Smooth muscle cell (in vitro differentiated cells): ENCODE measurements around the gene PPP1R1B. TPM values are rescaled to one million over a fixed set of nuclear protein-coding genes. Genes with fewer than 3 reads are reported as not detected.

Experiments used
- DNase-seq: peaks from one replicate; lab custom pipeline; 2025; ENCODE audit not compliant: unreplicated experiment; lab: John Stamatoyannopoulos, UW
- H2AFZ ChIP-seq: fragments of 200-600 bp; sonication (generic); 2 replicates; pipeline ENCODE4 v1.6.0; 2016; ENCODE audit warnings: antibody characterized with exemption, low read depth, mild to moderate bottlenecking
- H3F3A ChIP-seq: fragments of 200-600 bp; sonication (generic); 2 replicates; pipeline ENCODE4 v1.6.0; 2017; ENCODE audit warnings: antibody characterized with exemption, low read depth
- H3K27ac ChIP-seq: fragments of 200-600 bp; sonication (generic); 2 replicates; pipeline ENCODE4 v1.5.1; 2016; ENCODE audit warnings: low read depth, mild to moderate bottlenecking
- H3K27me3 ChIP-seq: fragments of 200-600 bp; sonication (generic); 2 replicates; pipeline ENCODE4 v1.6.1; 2016; ENCODE audit warnings: low read depth, mild to moderate bottlenecking
- H3K36me3 ChIP-seq: fragments of 200-600 bp; sonication (generic); 2 replicates; pipeline ENCODE4 v1.5.1; 2016; ENCODE audit warnings: low read depth
- H3K4me1 ChIP-seq: fragments of 200-600 bp; sonication (generic); 2 replicates; pipeline ENCODE4 v1.5.1; 2016; ENCODE audit warnings: low read depth
- H3K4me2 ChIP-seq: fragments of 200-600 bp; sonication (generic); 2 replicates; pipeline ENCODE4 v1.6.0; 2016; ENCODE audit warnings: mild to moderate bottlenecking
- H3K4me3 ChIP-seq: fragments of 200-600 bp; sonication (generic); 2 replicates; pipeline ENCODE4 v1.5.1; 2016; ENCODE audit warnings: mild to moderate bottlenecking
- H3K79me2 ChIP-seq: fragments of 200-600 bp; sonication (generic); 2 replicates; pipeline ENCODE4 v1.6.0; 2016; ENCODE audit warnings: low read depth, mild to moderate bottlenecking
- H3K9ac ChIP-seq: fragments of 200-600 bp; sonication (generic); 2 replicates; pipeline ENCODE4 v1.6.0; 2016; ENCODE audit warnings: low read depth
- H3K9me3 ChIP-seq: fragments of 200-600 bp; sonication (generic); replicated peaks from 2 replicates; pipeline ENCODE4 v1.5.1; 2016; ENCODE audit warnings: low read depth
- H4K20me1 ChIP-seq: fragments of 200-600 bp; sonication (generic); 2 replicates; pipeline ENCODE4 v1.6.0; 2016; ENCODE audit warnings: low read depth
- CTCF ChIP-seq: fragments of 200-600 bp; sonication (generic); IDR thresholded peaks from 2 replicates; pipeline ENCODE4 v1.5.1; 2017; ENCODE audit warnings: borderline replicate concordance, mild to moderate bottlenecking, antibody characterized with exemption; ENCODE audit not compliant: insufficient read depth, poor library complexity, severe bottlenecking
- WGBS: methylation state at CpG from one replicate; pipeline ENCODE4 v1.1.7; 2016; ENCODE audit warnings: low lambda C conversion rate; 5-methylcytosine and 5-hydroxymethylcytosine counted together
- polyA plus RNA-seq: library from polyadenylated mRNA; unstranded; fragments of >200 nt; fragmentation: Nextera tagmentation; extraction: Ambion mirVana; gene quantifications from 2 replicates; pipeline ENCODE4 v1.2.1, GENCODE V29; 2016
- total RNA-seq: library from RNA; depleted of rRNA; stranded (reverse); fragments of >200 nt; gene quantifications from 2 replicates; pipeline ENCODE4 v1.2.3, GENCODE V29; 2014

The PPP1R1B gene
- total and polyA plus RNA-seq, 2 experiments from 2014 or later = not detected

GRCh38 chr17:39619786-39620101 lies 7.0 kb upstream of the PPP1R1B start:
- Histone ChIP-seq H3K79me2 (no peaks in the 10 kb centered on the region), H3K9me3 (no peaks in the 10 kb centered on the region), H3K36me3 (no peaks in the 10 kb centered on the region), H3K4me2 (no peak overlapping the region), H3K27ac (no peak overlapping the region), H3F3A (peaks cover 3% of the 10 kb centered on the region), H3K9ac (no peak overlapping the region), H2AFZ (no peak overlapping the region), H3K4me3 (no peak overlapping the region), H4K20me1 (no peaks in the 10 kb centered on the region), H3K4me1 (no peaks in the 10 kb centered on the region), H3K27me3 (peaks cover 71% of the 10 kb centered on the region)
- no peak for TF ChIP-seq CTCF
- no peak for DNase-seq
- 44% methylated on average over 1 of the region's 1 CpG for WGBS

- WGBS = 14% methylated on average over 24 of the region's 26 CpGs
These were observed 5.0 kb upstream of the PPP1R1B start for GRCh38 chr17:39621523-39622379.

GRCh38 chr17:39622380-39623006 lies 4.3 kb upstream of the PPP1R1B start:
- WGBS = 65% methylated on average over 16 of the region's 16 CpGs
- no peak overlapping the region for H3K9ac ChIP-seq
- peak overlapping the region; percentile 55 for H3K4me2 ChIP-seq
- no peak for TF ChIP-seq CTCF
- H3K27ac ChIP-seq = no peak overlapping the region
- peaks cover 3% of the 10 kb centered on the region for H3F3A ChIP-seq
- peaks cover 71% of the 10 kb centered on the region for H3K27me3 ChIP-seq
- peaks cover 6% of the 10 kb centered on the region for H3K4me1 ChIP-seq
- no peaks in the 10 kb centered on the region for H3K79me2 ChIP-seq
- no peaks in the 10 kb centered on the region for H4K20me1 ChIP-seq
- no peak overlapping the region for H2AFZ ChIP-seq
- DNase-seq = no peak
- no peak overlapping the region for H3K4me3 ChIP-seq
- H3K36me3 ChIP-seq = no peaks in the 10 kb centered on the region
- no peaks in the 10 kb centered on the region for H3K9me3 ChIP-seq

More at GRCh38 chr17:39621523-39622379, 5.0 kb upstream of the PPP1R1B start:
- peak; percentile 86 for DNase-seq
- Histone ChIP-seq H3K27ac (no peak overlapping the region), H3K79me2 (no peaks in the 10 kb centered on the region), H3F3A (peaks cover 3% of the 10 kb centered on the region), H3K27me3 (peaks cover 71% of the 10 kb centered on the region), H3K4me2 (peak overlapping the region; percentile 55), H3K9me3 (no peaks in the 10 kb centered on the region), H3K9ac (no peak overlapping the region), H3K4me1 (peaks cover 6% of the 10 kb centered on the region), H3K36me3 (no peaks in the 10 kb centered on the region), H4K20me1 (no peaks in the 10 kb centered on the region), H2AFZ (no peak overlapping the region), H3K4me3 (no peak overlapping the region)
- peak; percentile 100 for TF ChIP-seq CTCF
